Measurements from ENCODE around the gene OGFOD1. TPM values are rescaled to one million over a fixed set of nuclear protein-coding genes. Genes with fewer than 3 reads are reported as not detected.

The OGFOD1 gene
- total and polyA plus RNA-seq, 2 of the 13 experiments (the other 11 are each of a cell fraction or from before 2014, with no cell fraction given) = 35.2 to 81.3 TPM

- no peak for TF ChIP-seq ZNF580 (CRISPR knock-in tag; IDR thresholded peaks at IDR 0.05; ENCODE audit: borderline replicate concordance, low read depth)
- TF ChIP-seq SP140L (CRISPR knock-in tag; IDR thresholded peaks at IDR 0.05; ENCODE audit: borderline replicate concordance) = no peak
- no peak for TF ChIP-seq NFIB (CRISPR knock-in tag; IDR thresholded peaks at IDR 0.05; ENCODE audit: borderline replicate concordance)
- TF ChIP-seq MEIS2 (CRISPR knock-in tag; IDR thresholded peaks at IDR 0.05) = no peak
- 0 out of 2 replicates have a peak, but pooled peaks have one; percentile 7 for TF ChIP-seq MIER3 (CRISPR knock-in tag; IDR thresholded peaks at IDR 0.05; ENCODE audit: borderline replicate concordance)
- TF ChIP-seq NFE2L1 (CRISPR knock-in tag; IDR thresholded peaks at IDR 0.05; ENCODE audit: borderline replicate concordance) = no peak
- TF ChIP-seq ZNF709 (CRISPR knock-in tag; IDR thresholded peaks at IDR 0.05) = no peak
- peak; percentile 63 for TF ChIP-seq XRCC5 (optimal IDR thresholded peaks at IDR 0.05; ENCODE audit: low read length)
- TF ChIP-seq ZNF235 (CRISPR knock-in tag; IDR thresholded peaks at IDR 0.05; ENCODE audit: borderline replicate concordance) = no peak
- no peak for TF ChIP-seq SRSF4 (IDR thresholded peaks at IDR 0.05; ENCODE audit: low read depth, low read length, poor library complexity, severe bottlenecking)
- no peak for TF ChIP-seq ZNF646 (CRISPR knock-in tag; IDR thresholded peaks at IDR 0.05)
- TF ChIP-seq GPN1 (CRISPR knock-in tag; IDR thresholded peaks at IDR 0.05; ENCODE audit: borderline replicate concordance) = no peak
- TF ChIP-seq ZFP82 (CRISPR knock-in tag; IDR thresholded peaks at IDR 0.05; ENCODE audit: borderline replicate concordance) = no peak
- TF ChIP-seq NR0B2 (CRISPR knock-in tag; IDR thresholded peaks at IDR 0.05) = no peak
- peak; percentile 74 for TF ChIP-seq HOXA3 (CRISPR knock-in tag; IDR thresholded peaks at IDR 0.05)
- TF ChIP-seq ZNF670 (CRISPR knock-in tag; IDR thresholded peaks at IDR 0.05; ENCODE audit: borderline replicate concordance) = no peak
- TF ChIP-seq CBFB (CRISPR knock-in tag; IDR thresholded peaks at IDR 0.05) = no peak
- TF ChIP-seq ELF3 (CRISPR knock-in tag; IDR thresholded peaks at IDR 0.05) = no peak
- TF ChIP-seq FOXK2 (IDR thresholded peaks at IDR 0.05) = no peak
- TF ChIP-seq ZNF333 (CRISPR knock-in tag; IDR thresholded peaks at IDR 0.05; ENCODE audit: borderline replicate concordance) = no peak
- no peak for TF ChIP-seq ZNF33B (CRISPR knock-in tag; IDR thresholded peaks at IDR 0.05)
- no peak for TF ChIP-seq ZFP36L1 (CRISPR knock-in tag; IDR thresholded peaks at IDR 0.05)
Measured at GRCh38 chr16:56425439-56425832, 25.9 kb upstream of the OGFOD1 start, which contains the start of gene AMFR (continued).

Measured in HepG2 (cell line).